GM12872 (cell line): ENCODE data around the gene PRKAG1.

ENCODE experiments used
- CTCF ChIP-seq: IDR thresholded peaks from 3 replicates; pipeline ENCODE4 v1.5.1; 2011; ENCODE audit warnings: low read depth, mild to moderate bottlenecking, low read length, moderate library complexity; ENCODE audit not compliant: insufficient read depth

The PRKAG1 gene

DNA sequence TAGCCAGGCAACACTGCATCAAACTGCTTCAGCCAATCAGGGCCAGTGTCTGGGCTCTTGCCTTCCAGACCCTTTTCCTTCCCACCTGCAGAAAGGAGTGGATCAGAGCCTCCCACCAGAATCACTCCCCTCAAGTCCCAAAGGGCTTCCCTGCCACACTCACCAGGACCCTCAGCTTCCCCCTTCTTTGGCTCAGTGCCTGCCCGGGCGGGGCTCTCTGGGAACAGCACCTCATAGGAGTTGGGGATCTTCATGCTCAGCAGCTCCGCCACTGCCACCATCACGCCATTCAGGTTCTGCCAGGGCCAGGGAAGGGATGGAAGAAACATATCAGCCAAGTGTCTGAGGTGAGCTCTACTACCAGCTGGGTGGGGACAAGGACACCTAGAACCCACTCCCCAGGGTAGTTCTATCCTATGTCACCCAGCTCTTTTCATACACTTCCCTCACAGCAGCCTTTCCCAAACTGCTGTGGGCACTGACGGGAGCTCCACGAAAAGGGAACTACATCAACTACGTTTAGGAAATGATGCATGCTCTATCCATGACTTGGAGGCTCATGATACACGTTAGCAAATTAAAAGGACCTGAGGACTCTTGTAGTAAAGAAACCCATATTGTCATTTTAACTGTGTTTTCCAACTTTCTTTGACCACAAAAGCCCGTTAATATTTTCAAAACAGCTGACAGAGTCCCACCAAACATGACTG, 9.4 kb upstream of the PRKAG1 start:
- no peak for TF ChIP-seq CTCF

DNA sequence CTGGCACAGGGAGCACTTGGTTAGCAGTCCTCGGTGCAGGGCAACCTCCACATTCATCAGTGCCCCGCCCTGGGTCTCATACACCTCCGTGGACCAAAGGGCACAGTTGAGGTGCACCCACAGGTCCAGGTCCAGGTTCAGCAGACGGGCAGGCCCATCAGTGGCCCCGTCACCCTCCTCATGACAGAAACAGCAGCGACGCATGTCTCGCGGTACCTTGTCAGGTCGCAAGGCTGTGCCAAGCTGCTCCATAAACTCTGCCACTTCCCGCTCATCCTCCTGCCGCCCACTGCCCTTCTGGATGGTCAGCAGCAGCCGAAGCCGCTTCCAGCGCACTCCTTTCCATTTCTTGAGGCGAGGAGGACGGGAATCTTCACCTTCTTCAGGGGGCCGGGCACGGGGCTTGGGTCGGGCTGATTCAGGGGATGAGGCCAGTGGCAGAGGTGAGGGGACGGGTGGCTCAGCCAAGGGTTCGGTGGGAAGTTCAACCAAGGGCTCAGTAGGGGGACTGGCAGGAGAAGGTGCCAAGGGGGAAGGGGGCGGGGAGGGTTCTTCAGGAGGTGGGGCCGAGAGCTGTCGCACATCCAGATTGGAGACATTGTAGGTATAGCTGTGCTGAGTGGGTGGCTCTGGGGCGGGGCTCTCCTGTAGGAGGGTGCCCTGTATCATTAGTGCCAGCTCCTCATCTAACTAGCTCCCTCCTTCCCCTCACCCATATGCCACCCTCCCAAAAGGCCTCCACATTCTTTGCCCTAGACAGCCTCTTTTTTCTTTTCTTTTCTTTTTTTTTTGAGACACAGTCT, 8.3 kb upstream of the PRKAG1 start:
- no peak for TF ChIP-seq CTCF

DNA sequence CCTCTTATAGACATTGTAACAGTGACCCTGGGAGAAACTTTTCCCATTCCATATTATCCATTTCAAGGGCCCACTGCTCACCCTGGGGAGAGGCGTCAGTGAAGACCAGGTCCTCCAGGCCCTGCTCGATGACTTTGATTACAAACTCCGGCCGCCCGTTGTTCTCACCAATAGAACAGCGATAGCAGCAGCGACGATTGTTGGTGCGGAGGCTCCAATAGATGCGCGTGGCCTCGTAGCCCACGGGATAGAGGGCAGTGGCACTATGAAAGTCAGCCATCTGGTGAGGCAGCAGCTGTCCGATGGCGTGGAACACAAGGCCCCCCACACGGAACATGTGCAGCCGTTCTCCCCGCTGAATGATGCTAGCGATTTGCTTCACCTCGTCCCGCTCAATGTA, 7.5 kb upstream of the PRKAG1 start:
- TF ChIP-seq CTCF: no peak

- no peak for TF ChIP-seq CTCF
These were observed 6.9 kb upstream of the PRKAG1 start for GRCh38 chr12:49025463-49025862.

DNA sequence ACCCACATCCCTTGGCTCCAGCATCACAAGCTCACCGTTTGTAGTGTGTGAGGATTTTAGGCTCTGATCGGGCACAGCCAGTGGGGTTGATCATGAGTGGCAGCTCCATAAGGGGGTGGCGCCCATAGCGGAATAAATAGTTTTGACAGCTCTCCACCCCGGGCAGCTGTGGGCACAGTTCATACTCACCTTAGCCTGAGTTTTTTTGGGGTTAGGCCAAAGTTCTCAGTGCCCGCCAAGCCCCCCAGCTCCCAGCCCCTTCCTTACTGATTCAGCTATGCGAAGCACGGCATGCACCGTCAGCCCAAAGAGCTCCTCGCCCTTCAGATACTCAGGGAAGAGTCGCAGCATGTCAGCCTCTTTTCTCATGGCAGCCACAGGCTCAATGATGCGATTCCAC, 6.0 kb upstream of the PRKAG1 start:
- TF ChIP-seq CTCF: no peak

GRCh38 chr12:49023812-49024211, 5.2 kb upstream of the PRKAG1 start:
- TF ChIP-seq CTCF: no peak

GRCh38 chr12:49022558-49023178, 4.1 kb upstream of the PRKAG1 start:
- no peak for TF ChIP-seq CTCF
